GM12878 (cell line): Measurements from ENCODE around the gene GJC1. TPM values are rescaled to one million over a fixed set of nuclear protein-coding genes. Genes with fewer than 3 reads are reported as not detected.

Source experiments
- ATAC-seq: fragments of 200-7000 bp; cut with Tn5 transposase; 3 replicates; pipeline ENCODE4 v1.9.1; 2020; ENCODE audit warnings: mild to moderate bottlenecking, moderate library complexity
- BruUV-seq: library from RNA; stranded (reverse); fragments of 400-500 nt; replicated peaks from 2 replicates; lab custom pipeline; 2021; lab: Mats Ljungman, UMichigan
- CTCF ChIA-PET: fragments of 300-600 bp; sonication (Branson Sonifier 250); formaldehyde crosslinking; extraction: SDS; loops from one replicate; lab custom pipeline; 2021; ENCODE audit warnings: inconsistent platforms; lab: Yijun Ruan, JAX
- POLR2A ChIA-PET: fragments of 350-600 bp; formaldehyde crosslinking; extraction: SDS; loops from one replicate; lab custom pipeline; 2021; ENCODE audit warnings: inconsistent platforms; lab: Charles Lee
- RAD21 ChIA-PET: fragments of 300-600 bp; sonication (Branson Sonifier 250); formaldehyde crosslinking; loops from one replicate; lab custom pipeline; 2023; ENCODE audit warnings: antibody characterized with exemption; ENCODE audit not compliant: unreplicated experiment; lab: Charles Lee
- SMC1A ChIA-PET: fragments of 300-600 bp; sonication (Branson Sonifier 250); formaldehyde crosslinking; loops from one replicate; lab custom pipeline; 2023; ENCODE audit not compliant: unreplicated experiment, uncharacterized antibody; lab: Charles Lee
- DNase-seq: peaks from one replicate; pipeline ENCODE4 v3.0.0-alpha.2; 2011; ENCODE audit warnings: low read depth, low spot score
- FAIRE-seq: peaks from 3 replicates; lab custom pipeline; 2011; peaks lifted over from hg19 to GRCh38; lab: Jason Lieb, UNC
- H2AFZ ChIP-seq: 2 replicates; pipeline ENCODE4 v1.6.0; 2011; ENCODE audit warnings: low read depth, low read length, control low read depth; ENCODE audit not compliant: control insufficient read depth
- H3K27ac ChIP-seq: 2 replicates; pipeline ENCODE4 v1.5.1; 2011; ENCODE audit warnings: control low read depth; ENCODE audit not compliant: control insufficient read depth, insufficient read depth
- H3K27me3 ChIP-seq, 2 experiments: replicated peaks in 1 of 2; 2 replicates each; pipeline versions ENCODE4 v1.6.0 to v1.6.1; 2011; ENCODE audit warnings: low read length in 1 of 2; ENCODE audit not compliant: control insufficient read depth in 2 of 2, insufficient read depth in 2 of 2
- H3K36me3 ChIP-seq, 2 experiments: 2 replicates each; pipeline ENCODE4 v1.5.1; 2011; ENCODE audit warnings: low read length in 1 of 2; ENCODE audit not compliant: control insufficient read depth in 2 of 2, insufficient read depth in 2 of 2
- H3K4me1 ChIP-seq: 2 replicates; pipeline ENCODE4 v1.6.1; 2011; ENCODE audit warnings: mild to moderate bottlenecking, low read length, moderate library complexity, mixed read lengths; ENCODE audit not compliant: control insufficient read depth, insufficient read depth
- H3K4me2 ChIP-seq: 2 replicates; pipeline ENCODE4 v1.6.0; 2011; ENCODE audit warnings: control low read depth; ENCODE audit not compliant: control insufficient read depth, insufficient read depth
- H3K4me3 ChIP-seq: fragments of 200-600 bp; sonication (generic); 2 replicates; pipeline ENCODE4 v1.5.1; 2016
- H3K79me2 ChIP-seq: 2 replicates; pipeline ENCODE4 v1.6.0; 2011; ENCODE audit warnings: low read length; ENCODE audit not compliant: control insufficient read depth, insufficient read depth
- H3K9ac ChIP-seq: 2 replicates; pipeline ENCODE4 v1.8.0; 2011; ENCODE audit warnings: low read length, control low read depth, mixed read lengths; ENCODE audit not compliant: control insufficient read depth, insufficient read depth
- H3K9me3 ChIP-seq: replicated peaks from 3 replicates; pipeline ENCODE4 v1.5.1; 2011; ENCODE audit warnings: mild to moderate bottlenecking, low read length; ENCODE audit not compliant: control insufficient read depth, insufficient read depth
- H4K20me1 ChIP-seq: 2 replicates; pipeline ENCODE4 v1.6.0; 2011; ENCODE audit not compliant: control insufficient read depth, insufficient read depth
- NFIC ChIP-seq: IDR thresholded peaks from 2 replicates; pipeline ENCODE4 v1.6.1; 2012; ENCODE audit warnings: low read depth, mild to moderate bottlenecking, inconsistent platforms, low read length, moderate library complexity
- SMAD5 ChIP-seq: IDR thresholded peaks from 2 replicates; pipeline ENCODE4 v1.6.1; 2016; ENCODE audit warnings: antibody characterized with exemption, low read depth
- WGBS: methylation state at CpG from one replicate; pipeline ENCODE4 v1.1.6; 2016; ENCODE audit warnings: low lambda C conversion rate; ENCODE audit not compliant: insufficient replicate concordance, insufficient coverage; ENCODE audit errors: missing lambda C conversion rate; 5-methylcytosine and 5-hydroxymethylcytosine counted together
- in situ Hi-C: fragments of 300-500 bp; cut with MboI; formaldehyde crosslinking; loops from 9 replicates; pipeline ENCODE4 v1.14.3; 2018; ENCODE audit warnings: mixed read lengths
- intact Hi-C: fragments of 100-400 bp; cut with micrococcal nuclease; formaldehyde crosslinking; loops from one replicate; pipeline ENCODE4 v1.14.2; 2022; ENCODE audit not compliant: unreplicated experiment
- polyA plus RNA-seq, 11 experiments: library from polyadenylated mRNA; depleted of rRNA in 4 of 11; unstranded in 6 of 11; stranded (reverse) in 5 of 11; fragments of >200 nt; fragmentation: Nextera tagmentation in 4 of 11; fragmentation: Illumina TruSeq in 1 of 11; extraction: Ambion mirVana in 4 of 11; extraction: Trizol in 1 of 11; gene quantifications; 1 replicate in 1 of 11; 2 replicates in 10 of 11; pipeline versions ENCODE4 v1.2.1 to v1.2.3, GENCODE V29; 2011 to 2016; ENCODE audit warnings: inconsistent platforms in 2 of 11, missing spikeins in 2 of 11, low read depth in 1 of 11
- total RNA-seq, 4 experiments: library from RNA; depleted of rRNA in 3 of 4; stranded (reverse); fragments of >200 nt in 3 of 4; fragmentation: Illumina TruSeq in 1 of 4; extraction: Trizol in 1 of 4; gene quantifications; 2 replicates each; pipeline versions ENCODE4 v1.2.1 to v1.2.3, GENCODE V29; 2013 to 2021
- TF ChIP-seq, protein P1 (sequence below): fragments of 450-650 bp; formaldehyde crosslinking; IDR thresholded peaks from 2 replicates; pipeline ENCODE4 v1.4.0; 2020; ENCODE audit warnings: mild to moderate bottlenecking, moderate library complexity

The GJC1 gene
- total and polyA plus RNA-seq, 10 of the 15 experiments (the other 5 are each of a cell fraction or from before 2014, with no cell fraction given), result 0.37 to 3.4 (median 0.90) TPM

DNA sequence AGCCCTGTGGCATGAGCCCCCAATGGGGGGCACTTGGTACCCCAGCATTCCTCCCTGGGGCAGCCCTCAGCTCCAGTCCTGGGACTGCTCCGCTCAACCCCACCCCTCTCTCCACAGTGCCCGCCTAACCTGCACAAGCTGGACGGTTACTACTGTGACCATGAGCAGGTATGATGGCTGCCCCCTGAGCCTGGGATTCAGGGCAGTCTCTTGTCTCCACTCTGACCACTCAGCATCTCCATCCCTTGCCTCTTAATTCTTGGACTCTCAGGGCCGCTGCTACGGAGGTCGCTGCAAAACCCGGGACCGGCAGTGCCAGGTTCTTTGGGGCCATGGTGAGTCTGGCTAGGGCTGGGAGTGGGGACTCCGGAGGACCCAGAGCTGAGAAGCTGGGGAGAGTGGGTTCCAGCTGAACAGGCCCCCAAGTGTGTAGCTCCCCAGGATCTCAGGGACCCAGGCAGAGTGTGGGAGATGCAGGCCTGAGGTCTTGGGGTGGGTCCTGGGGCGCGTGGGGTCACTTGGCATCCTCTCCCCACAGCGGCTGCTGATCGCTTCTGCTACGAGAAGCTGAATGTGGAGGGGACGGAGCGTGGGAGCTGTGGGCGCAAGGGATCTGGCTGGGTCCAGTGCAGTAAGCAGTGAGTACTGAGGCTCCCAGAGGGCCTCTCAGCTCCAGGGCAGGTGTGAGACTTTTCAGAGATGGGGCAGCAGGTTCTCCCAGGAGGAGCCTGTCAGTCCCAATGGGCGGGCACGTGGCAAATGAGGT lies 53.3 kb downstream of the GJC1 start:
- Histone ChIP-seq H3K9me3 (no peaks in the 10 kb centered on the region), H3K4me2 (no peak overlapping the region), H4K20me1 (no peaks in the 10 kb centered on the region; the same call in 1 of the 2 replicates), H3K27ac (no peak overlapping the region), H3K36me3 (no peaks in the 10 kb centered on the region), H2AFZ (no peak overlapping the region), H3K27me3 (no peaks in the 10 kb centered on the region; a peak in 1 of 4 replicates), H3K4me1 (peaks cover 6% of the 10 kb centered on the region; the same call in 1 of the 2 replicates), H3K9ac (no peak overlapping the region), H3K79me2 (no peaks in the 10 kb centered on the region), H3K4me3 (no peak overlapping the region)
- in situ Hi-C loops (loop anchor here (10.0 kb wide), 1 partner anchor 348 kb away; no protein-coding TSS in a partner anchor), intact Hi-C loops (loop anchor here (5.0 to 10.0 kb wide), 2 partner anchors 242 to 245 kb away; no protein-coding TSS in a partner anchor)
- DNase-seq, result no peak
- ChIA-PET SMC1A (no interaction called here), CTCF (interaction anchor here (0.5 to 12.1 kb wide), 14 partner anchors 12 to 373 kb away, joined by 3 to 175 read pairs (median 3); no protein-coding TSS in a partner anchor), RAD21 (interaction anchor here (3.3 kb wide), 1 partner anchor 88 kb away, joined by 13 read pairs; no protein-coding TSS in a partner anchor), POLR2A (no interaction called here)
- FAIRE-seq, result no peak
- no peak for ATAC-seq
- no TSS peak for BruUV-seq
- TF ChIP-seq, protein P1, sequence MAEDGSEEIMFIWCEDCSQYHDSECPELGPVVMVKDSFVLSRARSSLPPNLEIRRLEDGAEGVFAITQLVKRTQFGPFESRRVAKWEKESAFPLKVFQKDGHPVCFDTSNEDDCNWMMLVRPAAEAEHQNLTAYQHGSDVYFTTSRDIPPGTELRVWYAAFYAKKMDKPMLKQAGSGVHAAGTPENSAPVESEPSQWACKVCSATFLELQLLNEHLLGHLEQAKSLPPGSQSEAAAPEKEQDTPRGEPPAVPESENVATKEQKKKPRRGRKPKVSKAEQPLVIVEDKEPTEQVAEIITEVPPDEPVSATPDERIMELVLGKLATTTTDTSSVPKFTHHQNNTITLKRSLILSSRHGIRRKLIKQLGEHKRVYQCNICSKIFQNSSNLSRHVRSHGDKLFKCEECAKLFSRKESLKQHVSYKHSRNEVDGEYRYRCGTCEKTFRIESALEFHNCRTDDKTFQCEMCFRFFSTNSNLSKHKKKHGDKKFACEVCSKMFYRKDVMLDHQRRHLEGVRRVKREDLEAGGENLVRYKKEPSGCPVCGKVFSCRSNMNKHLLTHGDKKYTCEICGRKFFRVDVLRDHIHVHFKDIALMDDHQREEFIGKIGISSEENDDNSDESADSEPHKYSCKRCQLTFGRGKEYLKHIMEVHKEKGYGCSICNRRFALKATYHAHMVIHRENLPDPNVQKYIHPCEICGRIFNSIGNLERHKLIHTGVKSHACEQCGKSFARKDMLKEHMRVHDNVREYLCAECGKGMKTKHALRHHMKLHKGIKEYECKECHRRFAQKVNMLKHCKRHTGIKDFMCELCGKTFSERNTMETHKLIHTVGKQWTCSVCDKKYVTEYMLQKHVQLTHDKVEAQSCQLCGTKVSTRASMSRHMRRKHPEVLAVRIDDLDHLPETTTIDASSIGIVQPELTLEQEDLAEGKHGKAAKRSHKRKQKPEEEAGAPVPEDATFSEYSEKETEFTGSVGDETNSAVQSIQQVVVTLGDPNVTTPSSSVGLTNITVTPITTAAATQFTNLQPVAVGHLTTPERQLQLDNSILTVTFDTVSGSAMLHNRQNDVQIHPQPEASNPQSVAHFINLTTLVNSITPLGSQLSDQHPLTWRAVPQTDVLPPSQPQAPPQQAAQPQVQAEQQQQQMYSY (CRISPR knock-in tag), result no peak
- no peak for TF ChIP-seq SMAD5
- TF ChIP-seq NFIC, result no peak
- WGBS, result 68% methylated on average over 19 of the region's 19 CpGs
